Sigmoid colon (tissue), 4 donors: Measurements from ENCODE around the gene KIF20A.

ENCODE experiments used
- EP300 ChIP-seq, 4 donors: sonication (generic); formaldehyde crosslinking; IDR thresholded peaks; one replicate each; pipeline ENCODE4 v1.6.1; 2017; ENCODE audit warnings: antibody characterized with exemption in 4 of 4
- POLR2A ChIP-seq, 2 donors: fragments of 450-650 bp; IDR thresholded peaks; one replicate each; pipeline ENCODE4 v1.6.1; 2016; ENCODE audit warnings: antibody characterized with exemption in 2 of 2, mild to moderate bottlenecking in 2 of 2, moderate library complexity in 2 of 2
- POLR2AphosphoS5 ChIP-seq, 4 donors: sonication (generic); formaldehyde crosslinking; IDR thresholded peaks; one replicate each; pipeline ENCODE4 v1.6.1; 2017; ENCODE audit warnings: antibody characterized with exemption in 4 of 4
- TF ChIP-seq, protein P1 (sequence below), 4 experiments: fragments of 450-650 bp in 3 of 4; fragments of 200-600 bp in 1 of 4; IDR thresholded peaks; one replicate each; pipeline ENCODE4 v1.5.1; 2016 to 2019; ENCODE audit warnings: antibody characterized with exemption in 4 of 4, mild to moderate bottlenecking in 3 of 4, moderate library complexity in 2 of 4

DNA sequence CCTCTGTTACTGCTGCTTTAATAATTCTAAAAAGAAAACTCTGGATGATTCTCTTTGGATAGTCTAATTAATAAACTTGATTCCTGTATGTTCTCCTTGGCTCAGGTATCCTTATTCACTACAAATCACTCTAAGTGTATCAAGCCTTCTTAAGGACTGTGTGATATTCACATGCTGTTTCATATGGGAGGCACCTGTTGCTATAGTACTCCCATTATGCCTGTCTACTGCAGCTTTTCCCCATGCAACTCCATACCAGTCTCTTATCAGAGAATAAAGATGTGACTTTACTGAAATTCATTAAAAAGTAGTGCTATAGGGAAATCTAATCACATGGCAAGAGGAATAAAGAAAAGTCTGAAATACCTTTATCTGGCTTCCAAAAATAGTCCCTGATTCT lies 15.2 kb upstream of the KIF20A start:
- TF ChIP-seq, protein P1, sequence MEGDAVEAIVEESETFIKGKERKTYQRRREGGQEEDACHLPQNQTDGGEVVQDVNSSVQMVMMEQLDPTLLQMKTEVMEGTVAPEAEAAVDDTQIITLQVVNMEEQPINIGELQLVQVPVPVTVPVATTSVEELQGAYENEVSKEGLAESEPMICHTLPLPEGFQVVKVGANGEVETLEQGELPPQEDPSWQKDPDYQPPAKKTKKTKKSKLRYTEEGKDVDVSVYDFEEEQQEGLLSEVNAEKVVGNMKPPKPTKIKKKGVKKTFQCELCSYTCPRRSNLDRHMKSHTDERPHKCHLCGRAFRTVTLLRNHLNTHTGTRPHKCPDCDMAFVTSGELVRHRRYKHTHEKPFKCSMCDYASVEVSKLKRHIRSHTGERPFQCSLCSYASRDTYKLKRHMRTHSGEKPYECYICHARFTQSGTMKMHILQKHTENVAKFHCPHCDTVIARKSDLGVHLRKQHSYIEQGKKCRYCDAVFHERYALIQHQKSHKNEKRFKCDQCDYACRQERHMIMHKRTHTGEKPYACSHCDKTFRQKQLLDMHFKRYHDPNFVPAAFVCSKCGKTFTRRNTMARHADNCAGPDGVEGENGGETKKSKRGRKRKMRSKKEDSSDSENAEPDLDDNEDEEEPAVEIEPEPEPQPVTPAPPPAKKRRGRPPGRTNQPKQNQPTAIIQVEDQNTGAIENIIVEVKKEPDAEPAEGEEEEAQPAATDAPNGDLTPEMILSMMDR (IDR thresholded peaks at IDR 0.05): no peak
- TF ChIP-seq POLR2AphosphoS5 (IDR thresholded peaks at IDR 0.05) (no peak), POLR2A (IDR thresholded peaks at IDR 0.05) (no peak), EP300 (IDR thresholded peaks at IDR 0.05) (no peak)
